DND-41 (cell line): ENCODE measurements around the gene CEP41.

Source experiments
- EZH2 ChIP-seq: IDR thresholded peaks from 3 replicates; pipeline ENCODE4 v1.6.1; 2012; ENCODE audit warnings: borderline replicate concordance, low read depth, mild to moderate bottlenecking, moderate library complexity, low read length, inconsistent platforms; ENCODE audit not compliant: severe bottlenecking
- TF ChIP-seq, protein P1 (sequence below): IDR thresholded peaks from 2 replicates; pipeline ENCODE4 v1.5.1; 2012; ENCODE audit warnings: borderline replicate concordance, low read length, moderate library complexity, mild to moderate bottlenecking; ENCODE audit not compliant: poor library complexity, severe bottlenecking; ENCODE audit errors: extremely low read depth

DNA sequence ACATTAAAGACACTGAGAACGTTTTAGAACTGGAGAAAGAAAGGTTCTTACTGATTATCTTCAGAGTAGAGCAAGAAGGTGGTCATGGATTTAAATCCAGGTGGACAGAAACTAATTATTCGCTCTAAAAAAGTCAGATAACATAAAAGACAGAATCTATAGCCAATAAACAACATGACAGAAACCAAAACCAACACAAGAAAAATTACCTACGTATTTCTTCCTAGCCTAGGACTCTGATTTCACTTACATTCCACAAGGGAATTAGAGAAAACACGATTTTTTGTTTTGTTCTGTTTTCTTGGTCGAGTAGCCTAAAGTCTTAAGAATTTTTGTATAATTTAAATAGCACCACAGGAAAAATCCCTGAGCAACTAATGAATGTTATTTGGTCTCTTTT is 45.4 kb downstream of the CEP41 start:
- no peak for TF ChIP-seq EZH2
- TF ChIP-seq, protein P1, sequence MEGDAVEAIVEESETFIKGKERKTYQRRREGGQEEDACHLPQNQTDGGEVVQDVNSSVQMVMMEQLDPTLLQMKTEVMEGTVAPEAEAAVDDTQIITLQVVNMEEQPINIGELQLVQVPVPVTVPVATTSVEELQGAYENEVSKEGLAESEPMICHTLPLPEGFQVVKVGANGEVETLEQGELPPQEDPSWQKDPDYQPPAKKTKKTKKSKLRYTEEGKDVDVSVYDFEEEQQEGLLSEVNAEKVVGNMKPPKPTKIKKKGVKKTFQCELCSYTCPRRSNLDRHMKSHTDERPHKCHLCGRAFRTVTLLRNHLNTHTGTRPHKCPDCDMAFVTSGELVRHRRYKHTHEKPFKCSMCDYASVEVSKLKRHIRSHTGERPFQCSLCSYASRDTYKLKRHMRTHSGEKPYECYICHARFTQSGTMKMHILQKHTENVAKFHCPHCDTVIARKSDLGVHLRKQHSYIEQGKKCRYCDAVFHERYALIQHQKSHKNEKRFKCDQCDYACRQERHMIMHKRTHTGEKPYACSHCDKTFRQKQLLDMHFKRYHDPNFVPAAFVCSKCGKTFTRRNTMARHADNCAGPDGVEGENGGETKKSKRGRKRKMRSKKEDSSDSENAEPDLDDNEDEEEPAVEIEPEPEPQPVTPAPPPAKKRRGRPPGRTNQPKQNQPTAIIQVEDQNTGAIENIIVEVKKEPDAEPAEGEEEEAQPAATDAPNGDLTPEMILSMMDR: no peak
